ENCODE results near the gene CAPN5.

DNA sequence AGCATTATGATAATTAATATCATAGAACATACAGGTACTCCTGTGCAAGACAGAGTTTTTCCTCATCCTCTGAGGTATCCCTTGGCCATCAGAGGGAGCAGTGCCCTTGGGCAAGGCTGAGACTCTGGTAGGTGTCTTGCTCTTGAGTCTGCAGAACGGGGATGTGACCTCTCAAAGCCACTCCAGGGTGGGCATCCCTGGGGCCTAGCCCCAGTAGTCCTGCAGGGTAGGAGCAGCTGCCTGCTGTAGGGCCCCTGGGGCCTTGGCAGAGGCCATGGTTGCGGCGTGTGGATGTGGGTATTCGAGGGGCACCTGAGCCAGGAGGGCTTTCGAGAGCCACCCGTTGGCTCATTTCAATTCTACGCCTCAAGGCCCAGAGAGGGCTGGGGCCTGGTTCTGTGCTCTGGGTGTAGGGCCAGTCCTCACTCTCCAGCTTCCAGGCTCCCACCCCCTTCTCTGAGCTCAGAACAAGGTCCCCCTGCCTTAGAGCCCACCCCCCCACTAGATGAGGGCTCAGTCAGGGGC, 28.1 kb downstream of the CAPN5 start:
- TF ChIP-seq, protein P1, sequence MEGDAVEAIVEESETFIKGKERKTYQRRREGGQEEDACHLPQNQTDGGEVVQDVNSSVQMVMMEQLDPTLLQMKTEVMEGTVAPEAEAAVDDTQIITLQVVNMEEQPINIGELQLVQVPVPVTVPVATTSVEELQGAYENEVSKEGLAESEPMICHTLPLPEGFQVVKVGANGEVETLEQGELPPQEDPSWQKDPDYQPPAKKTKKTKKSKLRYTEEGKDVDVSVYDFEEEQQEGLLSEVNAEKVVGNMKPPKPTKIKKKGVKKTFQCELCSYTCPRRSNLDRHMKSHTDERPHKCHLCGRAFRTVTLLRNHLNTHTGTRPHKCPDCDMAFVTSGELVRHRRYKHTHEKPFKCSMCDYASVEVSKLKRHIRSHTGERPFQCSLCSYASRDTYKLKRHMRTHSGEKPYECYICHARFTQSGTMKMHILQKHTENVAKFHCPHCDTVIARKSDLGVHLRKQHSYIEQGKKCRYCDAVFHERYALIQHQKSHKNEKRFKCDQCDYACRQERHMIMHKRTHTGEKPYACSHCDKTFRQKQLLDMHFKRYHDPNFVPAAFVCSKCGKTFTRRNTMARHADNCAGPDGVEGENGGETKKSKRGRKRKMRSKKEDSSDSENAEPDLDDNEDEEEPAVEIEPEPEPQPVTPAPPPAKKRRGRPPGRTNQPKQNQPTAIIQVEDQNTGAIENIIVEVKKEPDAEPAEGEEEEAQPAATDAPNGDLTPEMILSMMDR (conservative IDR thresholded peaks at IDR 0.05), result no peak
- no peak for TF ChIP-seq ZFX (IDR thresholded peaks at IDR 0.05)
